Right lobe of liver (tissue), 6 donors: ENCODE results near the gene FOXP2. TPM values are rescaled to one million over a fixed set of nuclear protein-coding genes. Genes with fewer than 3 reads are reported as not detected.
"Not testable (repeated sequence)": the region's sequence is repeated elsewhere in the genome, so short reads cannot be mapped to it uniquely, and the experiment has no call there.

Experiments
- ATAC-seq, 4 donors: fragments of 200-7000 bp; cut with Tn5 transposase; one replicate each; pipeline ENCODE4 v1.9.1; 2020; ENCODE audit warnings: mild to moderate bottlenecking in 4 of 4, moderate library complexity in 4 of 4
- DNase-seq, 3 donors: peaks; one replicate each; pipeline ENCODE4 v3.0.0-alpha.2; 2020
- H3K27ac ChIP-seq, 3 donors: fragments of 200-600 bp; one replicate each; pipeline ENCODE4 v1.8.0; 2022
- H3K27me3 ChIP-seq, 2 donors: fragments of 200-600 bp; one replicate each; pipeline ENCODE4 v1.8.0; 2022
- H3K36me3 ChIP-seq, 4 donors: fragments of 200-600 bp; sonication (generic) in 1 of 4; one replicate each; pipeline versions ENCODE4 v1.5.1 to v1.8.0; 2017 to 2022; ENCODE audit warnings: control low read depth in 1 of 4
- H3K4me1 ChIP-seq, 4 donors: fragments of 200-600 bp; sonication (generic) in 1 of 4; one replicate each; pipeline versions ENCODE4 v1.5.1 to v1.8.0; 2017 to 2022; ENCODE audit warnings: control low read depth in 1 of 4
- H3K4me3 ChIP-seq, 3 donors: fragments of 200-600 bp; one replicate each; pipeline ENCODE4 v1.8.0; 2022
- H3K9me3 ChIP-seq, 4 donors: fragments of 200-600 bp; sonication (generic) in 1 of 4; one replicate each; pipeline versions ENCODE4 v1.5.1 to v1.8.0; 2017 to 2022; ENCODE audit warnings: control low read depth in 1 of 4
- POLR2A ChIP-seq: fragments of 450-650 bp; IDR thresholded peaks from one replicate; pipeline ENCODE4 v1.6.1; 2017; ENCODE audit warnings: antibody characterized with exemption, mild to moderate bottlenecking
- WGBS: methylation state at CpG from one replicate; pipeline ENCODE4 v1.1.6; 2018; ENCODE audit warnings: low coverage, low lambda C conversion rate; ENCODE audit not compliant: insufficient coverage; ENCODE audit errors: missing lambda C conversion rate; 5-methylcytosine and 5-hydroxymethylcytosine counted together
- intact Hi-C, 2 donors: fragments of 100-400 bp; cut with DNase I; formaldehyde crosslinking; loops; one replicate each; pipeline versions ENCODE4 v1.11.2 to v1.14.1; 2022
- total RNA-seq, 6 experiments: library from RNA; depleted of rRNA in 2 of 6; stranded (reverse); fragments of >200 nt in 2 of 6; fragmentation: NEBNext Ultra II Directional in 3 of 6; extraction: Animal tissue kit (Norgen Biotek cat#: 25700) in 3 of 6; gene quantifications; one replicate each; pipeline versions ENCODE4 v1.1.0 to v1.2.4, GENCODE V29; 2016 to 2023
- TF ChIP-seq, protein P1 (sequence below), 4 donors: fragments of 200-600 bp in 3 of 4; fragments of 450-650 bp in 1 of 4; IDR thresholded peaks; one replicate each; pipeline versions ENCODE4 v1.5.1 to v1.8.0; 2016 to 2022; ENCODE audit warnings: antibody characterized with exemption in 4 of 4, mild to moderate bottlenecking in 2 of 4
- donor health status: DM: no; HTN: yes; CAD: no.
- donor health status: DM: no; HTN: no; CAD: no.
- donor health status: DM: no; HTN: no; CAD: no.
- donor health status: DM: no; HTN: yes; CAD: no.
- donor health status: DM: no; HTN: yes; CAD: no.

FOXP2 gene
- total RNA-seq, 6 experiments from 2014 or later, result 2.9 to 8.3 (median 4.4) TPM

GRCh38 chr7:114574384-114574783, 159.8 kb downstream of the FOXP2 start:
- H3K36me3 ChIP-seq, result no peaks in the 10 kb centered on the region
- no peaks in the 10 kb centered on the region for H3K4me1 ChIP-seq
- no peaks in the 10 kb centered on the region for H3K27me3 ChIP-seq
- peak; percentile 79 to 93 (median 92) for ATAC-seq
- H3K9me3 ChIP-seq, result no peaks in the 10 kb centered on the region
- intact Hi-C loops, result no loop called here
- TF ChIP-seq, protein P1, sequence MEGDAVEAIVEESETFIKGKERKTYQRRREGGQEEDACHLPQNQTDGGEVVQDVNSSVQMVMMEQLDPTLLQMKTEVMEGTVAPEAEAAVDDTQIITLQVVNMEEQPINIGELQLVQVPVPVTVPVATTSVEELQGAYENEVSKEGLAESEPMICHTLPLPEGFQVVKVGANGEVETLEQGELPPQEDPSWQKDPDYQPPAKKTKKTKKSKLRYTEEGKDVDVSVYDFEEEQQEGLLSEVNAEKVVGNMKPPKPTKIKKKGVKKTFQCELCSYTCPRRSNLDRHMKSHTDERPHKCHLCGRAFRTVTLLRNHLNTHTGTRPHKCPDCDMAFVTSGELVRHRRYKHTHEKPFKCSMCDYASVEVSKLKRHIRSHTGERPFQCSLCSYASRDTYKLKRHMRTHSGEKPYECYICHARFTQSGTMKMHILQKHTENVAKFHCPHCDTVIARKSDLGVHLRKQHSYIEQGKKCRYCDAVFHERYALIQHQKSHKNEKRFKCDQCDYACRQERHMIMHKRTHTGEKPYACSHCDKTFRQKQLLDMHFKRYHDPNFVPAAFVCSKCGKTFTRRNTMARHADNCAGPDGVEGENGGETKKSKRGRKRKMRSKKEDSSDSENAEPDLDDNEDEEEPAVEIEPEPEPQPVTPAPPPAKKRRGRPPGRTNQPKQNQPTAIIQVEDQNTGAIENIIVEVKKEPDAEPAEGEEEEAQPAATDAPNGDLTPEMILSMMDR (IDR thresholded peaks at IDR 0.05), result no peak
- TF ChIP-seq POLR2A, result no peak
- no peak for DNase-seq
- no peak overlapping the region for H3K4me3 ChIP-seq
- H3K27ac ChIP-seq, result no peak overlapping the region
- WGBS, result 44% methylated on average over 2 of the region's 2 CpGs

DNA sequence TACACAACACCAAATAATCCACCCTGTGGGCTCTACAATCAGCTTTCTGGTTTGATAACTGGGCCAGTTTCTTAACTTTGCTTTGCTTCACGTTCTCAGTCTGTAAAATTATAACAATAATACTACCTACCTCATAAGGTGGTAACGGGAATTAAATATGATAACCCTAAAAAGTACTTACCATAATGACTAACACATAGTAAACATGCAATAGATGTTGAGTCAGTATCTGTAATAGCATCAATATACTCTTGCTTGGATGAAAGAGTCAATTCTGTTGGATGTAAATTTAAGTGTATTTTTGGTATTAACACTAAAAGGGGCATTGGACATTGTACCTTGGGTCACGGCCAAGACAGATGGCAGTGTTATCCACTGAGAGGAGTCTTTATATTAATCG, 160.5 kb downstream of the FOXP2 start:
- Histone ChIP-seq H3K4me1 (no peaks in the 10 kb centered on the region), H3K36me3 (no peaks in the 10 kb centered on the region), H3K27me3 (no peaks in the 10 kb centered on the region), H3K27ac (no peak overlapping the region), H3K4me3 (no peak overlapping the region), H3K9me3 (no peaks in the 10 kb centered on the region)
- WGBS, result 65% methylated on average over 4 of the region's 4 CpGs
- intact Hi-C loops, result no loop called here
- no peak for TF ChIP-seq POLR2A
- TF ChIP-seq, protein P1 (IDR thresholded peaks at IDR 0.05), result no peak
- no peak for DNase-seq
- peak in 2 of 4 donors; percentile 30 to 36 for ATAC-seq

GRCh38 chr7:114580963-114581362, 166.3 kb downstream of the FOXP2 start:
- DNase-seq, H3K36me3 ChIP-seq, intact Hi-C loops, H3K4me3 ChIP-seq, ATAC-seq, H3K9me3 ChIP-seq, H3K4me1 ChIP-seq, H3K27me3 ChIP-seq, H3K27ac ChIP-seq: not testable (repeated sequence)
- 90% methylated on average over 3 of the region's 3 CpGs for WGBS

- no peak for ATAC-seq
- TF ChIP-seq POLR2A, result no peak
- TF ChIP-seq, protein P1 (IDR thresholded peaks at IDR 0.05), result no peak
- DNase-seq, result no peak
- H3K27me3 ChIP-seq, result no peaks in the 10 kb centered on the region
- H3K4me3 ChIP-seq, result no peak overlapping the region
- no peaks in the 10 kb centered on the region for H3K4me1 ChIP-seq
- 92% methylated on average over 1 of the region's 1 CpG for WGBS
- no peak overlapping the region for H3K27ac ChIP-seq
- H3K9me3 ChIP-seq, result no peaks in the 10 kb centered on the region
- intact Hi-C loops, result no loop called here
- no peaks in the 10 kb centered on the region for H3K36me3 ChIP-seq
Measured at GRCh38 chr7:114588506-114588905, 173.9 kb downstream of the FOXP2 start.

DNA sequence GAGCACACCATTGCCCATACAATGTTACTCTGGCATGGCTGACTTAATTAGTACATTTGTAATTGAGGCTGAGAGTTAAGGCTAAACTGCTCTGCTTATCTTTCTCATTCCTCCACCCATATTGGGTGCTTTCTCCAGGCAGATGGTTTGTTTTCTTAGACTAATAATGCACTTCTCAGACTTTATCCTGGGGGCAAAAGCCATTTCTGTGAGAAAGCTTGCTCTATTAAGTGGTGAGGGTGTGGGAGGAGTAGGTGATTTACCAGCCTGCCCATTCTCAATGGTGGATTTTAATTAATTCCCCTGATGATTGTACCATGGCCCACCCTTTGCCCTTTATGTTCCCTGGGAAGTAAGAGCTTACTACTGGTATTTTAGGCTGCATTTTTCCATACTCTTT, 174.8 kb downstream of the FOXP2 start:
- no peaks in the 10 kb centered on the region for H3K9me3 ChIP-seq
- TF ChIP-seq, protein P1 (IDR thresholded peaks at IDR 0.05), result no peak
- no peak for TF ChIP-seq POLR2A
- H3K27me3 ChIP-seq, result no peaks in the 10 kb centered on the region
- H3K36me3 ChIP-seq, result no peaks in the 10 kb centered on the region
- intact Hi-C loops, result no loop called here
- H3K4me3 ChIP-seq, result no peak overlapping the region
- H3K4me1 ChIP-seq, result no peaks in the 10 kb centered on the region
- H3K27ac ChIP-seq, result no peak overlapping the region
- ATAC-seq, result no peak
- no peak for DNase-seq
